A673 (cell line): ENCODE data around the gene OR5P2. TPM values are rescaled to one million over a fixed set of nuclear protein-coding genes. Genes with fewer than 3 reads are reported as not detected.
"Not testable (repeated sequence)": the region's sequence is repeated elsewhere in the genome, so short reads cannot be mapped to it uniquely, and the experiment has no call there.

Experiments used
- BruUV-seq: library from RNA; stranded (reverse); fragments of 400-500 nt; replicated peaks from 2 replicates; lab custom pipeline; 2021; lab: Mats Ljungman, UMichigan
- CTCF ChIA-PET: fragments of 300-600 bp; sonication (Branson Sonifier 250); formaldehyde crosslinking; loops from one replicate; lab custom pipeline; 2022; ENCODE audit warnings: antibody characterized with exemption; lab: Charles Lee
- POLR2A ChIA-PET: fragments of 300-600 bp; sonication (Branson Sonifier 250); formaldehyde crosslinking; loops from one replicate; lab custom pipeline; 2022; ENCODE audit warnings: antibody characterized with exemption; ENCODE audit not compliant: low non-redundant PET; lab: Charles Lee
- DNase-seq: peaks from one replicate; pipeline ENCODE4 v3.0.0-alpha.2; 2015; ENCODE audit warnings: low spot score
- H3K27ac ChIP-seq: fragments of 200-600 bp; sonication (generic); 2 replicates; pipeline ENCODE4 v1.5.1; 2016; ENCODE audit warnings: mixed run types, low read depth, mild to moderate bottlenecking, mixed read lengths, antibody characterized with exemption, low read length; ENCODE audit not compliant: poor library complexity, severe bottlenecking
- H3K27me3 ChIP-seq: fragments of 200-600 bp; sonication (generic); replicated peaks from 2 replicates; pipeline ENCODE4 v1.6.1; 2017; ENCODE audit warnings: mixed run types, low read depth, mild to moderate bottlenecking, mixed read lengths, antibody characterized with exemption, low read length; ENCODE audit not compliant: insufficient read depth, poor library complexity
- H3K36me3 ChIP-seq: fragments of 200-600 bp; sonication (generic); 2 replicates; pipeline ENCODE4 v1.6.1; 2016; ENCODE audit warnings: mixed run types, mild to moderate bottlenecking, mixed read lengths, antibody characterized with exemption, low read length; ENCODE audit not compliant: insufficient read depth, poor library complexity, severe bottlenecking
- H3K4me1 ChIP-seq: fragments of 200-600 bp; sonication (generic); 2 replicates; pipeline ENCODE4 v1.6.1; 2017; ENCODE audit warnings: mixed run types, mild to moderate bottlenecking, mixed read lengths, antibody characterized with exemption, low read length; ENCODE audit not compliant: insufficient read depth, poor library complexity, severe bottlenecking
- H3K4me3 ChIP-seq: fragments of 200-600 bp; sonication (generic); 2 replicates; pipeline ENCODE4 v1.5.1; 2016; ENCODE audit warnings: low read depth, mixed run types, mild to moderate bottlenecking, mixed read lengths, low read length; ENCODE audit not compliant: poor library complexity, severe bottlenecking
- H3K9me3 ChIP-seq: fragments of 200-600 bp; sonication (generic); 2 replicates; pipeline ENCODE4 v1.6.1; 2016; ENCODE audit warnings: mixed run types, low read depth, mild to moderate bottlenecking, mixed read lengths, antibody characterized with exemption, low read length; ENCODE audit not compliant: poor library complexity, severe bottlenecking
- CTCF ChIP-seq: fragments of 300-800, 200-600 bp; sonication (generic); conservative IDR thresholded peaks from 2 replicates; pipeline ENCODE4 v1.5.1; 2017; ENCODE audit warnings: low read depth, mild to moderate bottlenecking, antibody characterized with exemption, low read length, moderate library complexity, mixed read lengths
- EZH2 ChIP-seq: fragments of 200-600 bp; sonication (generic); IDR thresholded peaks from 2 replicates; pipeline ENCODE4 v1.6.1; 2017; ENCODE audit warnings: borderline replicate concordance, low read depth, mild to moderate bottlenecking, mixed read lengths, antibody characterized with exemption, low read length; ENCODE audit not compliant: poor library complexity, severe bottlenecking
- intact Hi-C: fragments of 100-400 bp; cut with micrococcal nuclease; formaldehyde crosslinking; loops from one replicate; pipeline ENCODE4 v1.10.0; 2022; ENCODE audit not compliant: unreplicated experiment
- total RNA-seq: library from RNA; stranded (reverse); gene quantifications from 2 replicates; pipeline ENCODE4 v1.2.3, GENCODE V29; 2021

Gene OR5P2
- total RNA-seq, 1 experiment from 2014 or later = not detected

GRCh38 chr11:7830740-7831139, 34.0 kb upstream of the OR5P2 start, which contains the start of gene OR5P3:
Gene OR5P3 (minus strand): TSS chr11:7830840.
- no TSS peak for BruUV-seq
- ChIA-PET CTCF (no interaction called here), POLR2A (no interaction called here)
- DNase-seq = no peak
- intact Hi-C loops = no loop called here
- no peak for TF ChIP-seq EZH2
- TF ChIP-seq CTCF = no peak
- no peak within 1 kb of the TSS for H3K27ac ChIP-seq
- no peaks in the 10 kb centered on the region for H3K27me3 ChIP-seq
- H3K4me3 ChIP-seq = no peak within 1 kb of the TSS
- no peaks in the 10 kb centered on the region for H3K36me3 ChIP-seq
- H3K4me1 ChIP-seq = no peaks in the 10 kb centered on the region
- no peaks in the 10 kb centered on the region for H3K9me3 ChIP-seq

- no TSS peak for BruUV-seq
- Histone ChIP-seq H3K9me3 (no peaks in the 10 kb centered on the region), H3K36me3 (no peaks in the 10 kb centered on the region), H3K27me3 (no peaks in the 10 kb centered on the region), H3K4me3 (no peak overlapping the region), H3K4me1 (no peaks in the 10 kb centered on the region), H3K27ac (no peak overlapping the region)
- ChIA-PET CTCF (no interaction called here), POLR2A (no interaction called here)
- no peak for DNase-seq
- TF ChIP-seq CTCF (no peak), EZH2 (no peak)
- intact Hi-C loops = no loop called here
Observed at GRCh38 chr11:7826324-7826723, 29.6 kb upstream of the OR5P2 start.

- H3K4me1 ChIP-seq, CTCF ChIA-PET, BruUV-seq, H3K9me3 ChIP-seq, POLR2A ChIA-PET, intact Hi-C loops, H3K4me3 ChIP-seq, H3K36me3 ChIP-seq, H3K27me3 ChIP-seq, H3K27ac ChIP-seq, DNase-seq: not testable (repeated sequence)
Observed at GRCh38 chr11:7820417-7820816, 23.7 kb upstream of the OR5P2 start.

- POLR2A ChIA-PET, CTCF ChIA-PET, BruUV-seq, H3K4me3 ChIP-seq, H3K27ac ChIP-seq, DNase-seq, H3K36me3 ChIP-seq, intact Hi-C loops, H3K4me1 ChIP-seq, H3K9me3 ChIP-seq, H3K27me3 ChIP-seq: not testable (repeated sequence)
Observed at GRCh38 chr11:7814897-7815296, 18.2 kb upstream of the OR5P2 start.

- H3K4me1 ChIP-seq, POLR2A ChIA-PET, BruUV-seq, H3K36me3 ChIP-seq, H3K4me3 ChIP-seq, H3K27me3 ChIP-seq, intact Hi-C loops, H3K27ac ChIP-seq, DNase-seq, CTCF ChIA-PET, H3K9me3 ChIP-seq: not testable (repeated sequence)
Observed at GRCh38 chr11:7810301-7810700, 13.6 kb upstream of the OR5P2 start.
